Activated CD4-positive, alpha-beta memory T cell treated with anti-CD3 and anti-CD28 coated beads for 36 hours (primary cell): ENCODE data around the gene PREP. TPM values are rescaled to one million over a fixed set of nuclear protein-coding genes. Genes with fewer than 3 reads are reported as not detected.

Experiments
- CTCF ChIA-PET: fragments of 350-600 bp; sonication (Branson Sonifier 250); formaldehyde crosslinking; loops from one replicate; lab custom pipeline; 2021; ENCODE audit warnings: antibody characterized with exemption, inconsistent platforms; lab: Charles Lee
- POLR2A ChIA-PET: fragments of 350-600 bp; sonication (Branson Sonifier 250); formaldehyde crosslinking; loops from one replicate; lab custom pipeline; 2021; ENCODE audit warnings: antibody characterized with exemption; lab: Charles Lee
- DNase-seq: peaks from one replicate; pipeline ENCODE4 v3.0.0-alpha.2; 2020
- H3K27ac Mint-ChIP-seq: one replicate; pipeline ENCODE4 v1.8.0; 2021; ENCODE audit warnings: mixed read lengths
- H3K27me3 Mint-ChIP-seq: one replicate; pipeline ENCODE4 v1.8.0; 2021; ENCODE audit warnings: mixed read lengths
- H3K36me3 Mint-ChIP-seq: one replicate; pipeline ENCODE4 v1.8.0; 2021; ENCODE audit warnings: mixed read lengths
- H3K4me1 Mint-ChIP-seq: one replicate; pipeline ENCODE4 v1.8.0; 2021; ENCODE audit warnings: low read depth, mixed read lengths
- H3K4me3 Mint-ChIP-seq: one replicate; pipeline ENCODE4 v1.8.0; 2021; ENCODE audit warnings: mild to moderate bottlenecking, mixed read lengths
- H3K9me3 Mint-ChIP-seq: one replicate; pipeline ENCODE4 v1.8.0; 2021; ENCODE audit warnings: mixed read lengths
- intact Hi-C: fragments of 100-400 bp; cut with micrococcal nuclease; formaldehyde crosslinking; loops from one replicate; pipeline ENCODE4 v1.15.1; 2023
- total RNA-seq, 2 experiments: library from RNA; stranded (reverse); gene quantifications; one replicate each; pipeline ENCODE4 v1.2.3, GENCODE V29; 2021

Gene PREP
- total RNA-seq, 2 experiments from 2014 or later, result 42.7 to 45.7 TPM

DNA sequence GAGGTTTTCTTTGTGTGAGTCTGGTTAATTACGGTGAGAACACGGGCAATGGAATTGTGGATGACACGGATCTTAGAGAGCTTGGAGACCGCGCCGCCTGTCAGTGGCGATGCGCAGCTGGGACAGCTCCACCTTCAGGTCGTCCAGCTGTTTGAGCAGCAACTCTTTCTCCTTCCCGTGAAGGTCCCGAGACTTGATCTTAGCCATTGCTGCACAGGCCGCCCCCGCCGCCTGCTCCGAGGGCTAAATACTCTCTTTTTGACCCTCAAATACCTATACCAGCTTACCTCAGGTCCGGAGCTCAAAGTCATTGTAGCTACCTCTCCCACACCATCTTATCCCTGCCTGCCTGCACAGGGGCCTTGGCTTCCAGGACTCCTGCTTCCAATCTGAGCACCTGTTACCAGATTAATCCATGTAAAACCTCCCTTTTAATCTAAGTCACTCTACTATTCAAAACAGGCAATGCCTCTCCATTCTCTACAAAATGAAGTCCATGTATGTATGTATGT, 100.2 kb downstream of the PREP start:
- Mint-ChIP-seq H3K36me3 (peaks cover 22% of the 10 kb centered on the region), H3K9me3 (no peaks in the 10 kb centered on the region), H3K27me3 (no peaks in the 10 kb centered on the region), H3K4me1 (no peaks in the 10 kb centered on the region), H3K4me3 (no peak overlapping the region), H3K27ac (no peak overlapping the region)
- POLR2A ChIA-PET, result no interaction called here
- DNase-seq, result no peak
- CTCF ChIA-PET, result no interaction called here
- intact Hi-C loops, result no loop called here

GRCh38 chr6:105301756-105302616, 100.9 kb downstream of the PREP start:
- no peaks in the 10 kb centered on the region for H3K27me3 Mint-ChIP-seq
- no peak overlapping the region for H3K4me3 Mint-ChIP-seq
- H3K4me1 Mint-ChIP-seq, result no peaks in the 10 kb centered on the region
- no peak overlapping the region for H3K27ac Mint-ChIP-seq
- ChIA-PET CTCF (no interaction called here), POLR2A (no interaction called here)
- H3K9me3 Mint-ChIP-seq, result no peaks in the 10 kb centered on the region
- no peak for DNase-seq
- H3K36me3 Mint-ChIP-seq, result peaks cover 21% of the 10 kb centered on the region
- intact Hi-C loops, result no loop called here

- no peak for DNase-seq
- Mint-ChIP-seq H3K4me3 (no peak overlapping the region), H3K36me3 (peaks cover 21% of the 10 kb centered on the region), H3K27ac (no peak overlapping the region), H3K27me3 (no peaks in the 10 kb centered on the region), H3K4me1 (no peaks in the 10 kb centered on the region), H3K9me3 (no peaks in the 10 kb centered on the region)
- ChIA-PET POLR2A (no interaction called here), CTCF (no interaction called here)
- intact Hi-C loops, result no loop called here
Measured at GRCh38 chr6:105301072-105301503, 101.8 kb downstream of the PREP start.

DNA sequence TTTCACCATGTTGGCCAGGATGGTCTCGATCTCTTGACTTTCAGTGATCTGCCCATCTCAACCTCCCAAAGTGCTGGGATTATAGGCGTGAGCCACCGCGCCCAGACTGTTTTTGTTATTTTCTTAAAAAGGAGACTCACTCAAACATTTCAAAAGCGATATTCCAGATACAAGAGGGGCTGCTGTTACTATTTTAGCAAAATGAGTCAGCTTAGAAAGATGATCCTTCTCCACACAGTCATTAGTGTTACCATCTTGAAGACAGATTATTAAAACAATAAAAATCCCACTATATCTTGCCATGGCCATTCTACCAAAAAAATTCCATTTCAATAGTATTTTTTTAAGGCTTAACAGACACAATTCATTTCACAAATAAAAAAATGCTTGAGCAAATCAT, 102.8 kb downstream of the PREP start:
- Mint-ChIP-seq H3K4me1 (no peaks in the 10 kb centered on the region), H3K36me3 (peaks cover 19% of the 10 kb centered on the region), H3K27ac (no peak overlapping the region), H3K9me3 (no peaks in the 10 kb centered on the region), H3K4me3 (no peak overlapping the region), H3K27me3 (no peaks in the 10 kb centered on the region)
- no peak for DNase-seq
- ChIA-PET CTCF (no interaction called here), POLR2A (no interaction called here)
- intact Hi-C loops, result no loop called here

DNA sequence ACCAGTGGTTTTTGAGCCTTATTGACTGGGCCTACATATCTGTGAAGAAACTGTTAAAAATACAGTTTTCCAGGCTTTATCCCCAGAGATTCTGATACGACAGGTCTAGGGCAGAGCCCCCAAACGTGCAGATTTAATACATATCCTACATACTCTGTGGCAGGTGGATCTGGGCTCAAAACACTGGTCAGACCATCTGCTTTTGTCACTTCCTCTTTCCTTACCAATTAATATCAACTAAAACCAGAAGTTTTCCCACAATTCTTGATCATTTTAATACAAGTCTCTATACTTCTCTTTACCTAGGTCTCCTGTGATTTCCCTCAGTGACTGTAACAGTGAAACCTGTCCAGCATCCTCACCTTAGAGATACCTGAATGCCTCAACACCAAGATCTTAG, 108.8 kb downstream of the PREP start:
- POLR2A ChIA-PET, result no interaction called here

GRCh38 chr6:105292689-105293339, 110.1 kb downstream of the PREP start:
- peaks cover 16% of the 10 kb centered on the region for H3K36me3 Mint-ChIP-seq
- H3K27me3 Mint-ChIP-seq, result no peaks in the 10 kb centered on the region
- ChIA-PET CTCF (interaction anchor here (0.7 to 1.3 kb wide), 2 partner anchors 14 to 110 kb away, joined by 3 to 4 read pairs; partner anchors contain the start of gene PREP), POLR2A (no interaction called here)
- no peak overlapping the region for H3K4me3 Mint-ChIP-seq
- no peaks in the 10 kb centered on the region for H3K4me1 Mint-ChIP-seq
- intact Hi-C loops, result no loop called here
- no peak for DNase-seq
- no peak overlapping the region for H3K27ac Mint-ChIP-seq
- H3K9me3 Mint-ChIP-seq, result no peaks in the 10 kb centered on the region

More for the DNA sequence above, 108.8 kb downstream of the PREP start:
- Mint-ChIP-seq H3K36me3 (peaks cover 5% of the 10 kb centered on the region), H3K4me1 (no peaks in the 10 kb centered on the region), H3K4me3 (no peak overlapping the region), H3K27ac (no peak overlapping the region), H3K27me3 (no peaks in the 10 kb centered on the region), H3K9me3 (no peaks in the 10 kb centered on the region)
- intact Hi-C loops, result no loop called here
- no peak for DNase-seq
- CTCF ChIA-PET, result no interaction called here

DNA sequence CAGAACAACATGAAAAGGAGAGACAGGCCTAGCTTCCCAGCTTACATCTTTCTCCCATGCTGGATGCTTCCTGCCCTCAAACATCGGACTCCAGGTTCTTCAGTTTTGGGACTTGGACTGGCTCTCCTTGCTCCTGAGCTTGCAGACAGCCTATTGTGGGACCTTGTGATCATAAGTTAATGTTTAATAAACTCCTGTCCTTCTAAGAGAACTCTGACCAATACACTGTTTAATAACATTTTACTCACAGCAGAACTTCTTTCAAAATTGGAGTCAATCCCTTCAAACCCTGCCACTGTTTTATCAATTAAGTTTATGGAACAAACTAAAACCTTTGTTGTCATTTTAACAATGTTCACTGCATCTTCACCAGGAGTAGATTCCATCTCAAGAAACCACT, 111.4 kb downstream of the PREP start:
- no peak overlapping the region for H3K27ac Mint-ChIP-seq
- H3K4me3 Mint-ChIP-seq, result no peak overlapping the region
- DNase-seq, result no peak
- ChIA-PET CTCF (interaction anchor here (1.5 kb wide), 1 partner anchor 204 kb away, joined by 3 read pairs; no protein-coding TSS in a partner anchor), POLR2A (no interaction called here)
- no peaks in the 10 kb centered on the region for H3K27me3 Mint-ChIP-seq
- peaks cover 23% of the 10 kb centered on the region for H3K36me3 Mint-ChIP-seq
- intact Hi-C loops, result no loop called here
- no peaks in the 10 kb centered on the region for H3K9me3 Mint-ChIP-seq
- H3K4me1 Mint-ChIP-seq, result no peaks in the 10 kb centered on the region

- H3K4me1 Mint-ChIP-seq, result no peaks in the 10 kb centered on the region
- no peaks in the 10 kb centered on the region for H3K9me3 Mint-ChIP-seq
- CTCF ChIA-PET, result interaction anchor here (1.3 kb wide), 1 partner anchor 11 kb away, joined by 3 read pairs; no protein-coding TSS in a partner anchor
- peaks cover 66% of the 10 kb centered on the region for H3K36me3 Mint-ChIP-seq
- intact Hi-C loops, result no loop called here
- H3K27me3 Mint-ChIP-seq, result no peaks in the 10 kb centered on the region
- no peak overlapping the region for H3K27ac Mint-ChIP-seq
- no peak overlapping the region for H3K4me3 Mint-ChIP-seq
- POLR2A ChIA-PET, result no interaction called here
- DNase-seq, result no peak
Measured at GRCh38 chr6:105282631-105283585, 120.0 kb downstream of the PREP start.

DNA sequence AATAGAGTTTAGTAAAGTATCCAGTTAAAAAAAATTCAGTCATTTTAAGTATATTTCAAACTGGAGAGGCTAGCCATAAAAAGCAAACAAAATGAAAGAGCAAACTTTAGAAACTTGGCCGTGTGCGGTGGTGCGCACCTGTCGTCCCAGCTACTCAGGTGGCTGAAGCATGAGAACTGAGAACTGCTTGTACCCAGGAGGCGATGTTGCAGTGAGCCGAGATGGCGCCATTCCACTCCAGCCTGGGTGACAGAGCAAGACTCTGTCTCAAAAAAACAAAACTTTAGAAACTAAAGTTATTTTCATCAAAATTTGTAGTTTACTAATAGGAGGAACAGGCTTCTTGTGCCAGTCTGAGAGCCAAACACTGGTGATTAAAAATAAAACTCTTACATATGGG, 122.8 kb downstream of the PREP start:
- H3K9me3 Mint-ChIP-seq, result no peaks in the 10 kb centered on the region
- no peak overlapping the region for H3K27ac Mint-ChIP-seq
- peaks cover 71% of the 10 kb centered on the region for H3K36me3 Mint-ChIP-seq
- intact Hi-C loops, result no loop called here
- H3K4me1 Mint-ChIP-seq, result no peaks in the 10 kb centered on the region
- no peak for DNase-seq
- ChIA-PET CTCF (interaction anchor here (0.6 kb wide), 1 partner anchor 1035 kb away, joined by 3 read pairs; no protein-coding TSS in a partner anchor), POLR2A (no interaction called here)
- no peaks in the 10 kb centered on the region for H3K27me3 Mint-ChIP-seq
- no peak overlapping the region for H3K4me3 Mint-ChIP-seq

GRCh38 chr6:105279463-105279862, 123.4 kb downstream of the PREP start:
- Mint-ChIP-seq H3K4me3 (no peak overlapping the region), H3K36me3 (peaks cover 65% of the 10 kb centered on the region), H3K4me1 (no peaks in the 10 kb centered on the region), H3K9me3 (no peaks in the 10 kb centered on the region), H3K27me3 (no peaks in the 10 kb centered on the region), H3K27ac (no peak overlapping the region)
- no peak for DNase-seq
- ChIA-PET POLR2A (no interaction called here), CTCF (no interaction called here)
- intact Hi-C loops, result no loop called here

DNA sequence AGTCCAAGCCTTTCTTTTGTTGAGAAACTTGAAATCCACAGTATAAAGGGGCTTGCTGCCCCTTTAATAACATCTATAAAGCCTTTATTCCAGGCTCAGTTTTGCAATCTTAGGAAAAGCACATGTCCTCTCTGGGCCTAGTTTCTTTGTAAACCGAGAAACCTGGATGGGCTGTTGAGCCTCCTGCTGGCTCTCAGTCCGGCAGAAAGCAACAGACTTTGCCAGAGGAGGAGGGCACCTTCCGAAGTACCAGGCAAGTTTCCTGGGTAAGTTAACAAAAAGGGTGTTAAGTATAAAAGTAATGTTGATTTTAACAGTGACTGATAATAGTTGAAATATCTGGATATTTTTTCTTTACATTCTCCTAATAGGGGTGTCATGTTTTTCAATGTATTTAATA, 124.1 kb downstream of the PREP start:
- CTCF ChIA-PET, result no interaction called here
- H3K27ac Mint-ChIP-seq, result no peak overlapping the region
- peaks cover 64% of the 10 kb centered on the region for H3K36me3 Mint-ChIP-seq

More for the DNA sequence above, 124.1 kb downstream of the PREP start:
- Mint-ChIP-seq H3K4me3 (no peak overlapping the region), H3K9me3 (no peaks in the 10 kb centered on the region), H3K4me1 (no peaks in the 10 kb centered on the region), H3K27me3 (no peaks in the 10 kb centered on the region)
- no peak for DNase-seq
- POLR2A ChIA-PET, result no interaction called here
- intact Hi-C loops, result no loop called here
